Loucy (cell line): ENCODE measurements around the gene ATP1A1.

Experiments
- H2AFZ ChIP-seq: fragments of 200-600 bp; sonication (generic); 2 replicates; pipeline ENCODE4 v1.6.0; 2016; ENCODE audit warnings: antibody characterized with exemption, mild to moderate bottlenecking, low read length, moderate library complexity
- H3F3A ChIP-seq: fragments of 200-600 bp; 2 replicates; pipeline ENCODE4 v1.6.0; 2016; ENCODE audit warnings: antibody characterized with exemption, low read depth, mild to moderate bottlenecking
- H3K27me3 ChIP-seq: fragments of 200-600 bp; sonication (generic); 2 replicates; pipeline ENCODE4 v1.6.1; 2014; ENCODE audit warnings: low read length, mild to moderate bottlenecking; ENCODE audit not compliant: insufficient read depth, poor library complexity, severe bottlenecking
- H3K36me3 ChIP-seq: fragments of 200-600 bp; sonication (generic); 2 replicates; pipeline ENCODE4 v1.6.1; 2016; ENCODE audit warnings: low read length; ENCODE audit not compliant: insufficient read depth
- H3K4me1 ChIP-seq: fragments of 200-600 bp; sonication (generic); 2 replicates; pipeline ENCODE4 v1.5.1; 2014; ENCODE audit warnings: low read length, mild to moderate bottlenecking; ENCODE audit not compliant: insufficient read depth, poor library complexity, severe bottlenecking
- H3K4me2 ChIP-seq: fragments of 200-600 bp; sonication (generic); 2 replicates; pipeline ENCODE4 v1.6.0; 2014; ENCODE audit warnings: antibody characterized with exemption, low read length, low read depth, mild to moderate bottlenecking; ENCODE audit not compliant: poor library complexity, severe bottlenecking
- H3K4me3 ChIP-seq: fragments of 200-600 bp; sonication (generic); 2 replicates; pipeline ENCODE4 v1.5.1; 2014; ENCODE audit warnings: low read length, mild to moderate bottlenecking, mixed read lengths; ENCODE audit not compliant: poor library complexity, severe bottlenecking
- H3K79me2 ChIP-seq: fragments of 200-600 bp; sonication (generic); 2 replicates; pipeline ENCODE4 v1.6.1; 2014; ENCODE audit warnings: low read length; ENCODE audit not compliant: insufficient read depth
- H3K9ac ChIP-seq: fragments of 200-600 bp; sonication (generic); 2 replicates; pipeline ENCODE4 v1.6.0; 2014; ENCODE audit warnings: mild to moderate bottlenecking, low read depth, low read length, moderate library complexity; ENCODE audit not compliant: poor library complexity, severe bottlenecking
- H3K9me2 ChIP-seq: fragments of 200-600 bp; sonication (generic); replicated peaks from 2 replicates; pipeline ENCODE4 v1.6.1; 2016; ENCODE audit warnings: low read depth, low read length, mixed read lengths
- H3K9me3 ChIP-seq: fragments of 200-600 bp; sonication (generic); 2 replicates; pipeline ENCODE4 v1.6.1; 2014; ENCODE audit warnings: mild to moderate bottlenecking, antibody characterized with exemption, low read length, low read depth; ENCODE audit not compliant: insufficient read depth
- H4K20me1 ChIP-seq: fragments of 200-600 bp; sonication (generic); 2 replicates; pipeline ENCODE4 v1.6.0; 2014; ENCODE audit warnings: antibody characterized with exemption, low read length, mild to moderate bottlenecking; ENCODE audit not compliant: insufficient read depth, poor library complexity, severe bottlenecking
- EZH2phosphoT487 ChIP-seq: fragments of 200-600 bp; IDR thresholded peaks from 2 replicates; pipeline ENCODE4 v1.6.1; 2018; ENCODE audit warnings: antibody characterized with exemption, mild to moderate bottlenecking, moderate library complexity, borderline replicate concordance
- TF ChIP-seq, protein P1 (sequence below): fragments of 200-600 bp; sonication (generic); conservative IDR thresholded peaks from 2 replicates; pipeline ENCODE4 v1.5.1; 2014; ENCODE audit warnings: mild to moderate bottlenecking, antibody characterized with exemption, low read length

The ATP1A1 gene

DNA sequence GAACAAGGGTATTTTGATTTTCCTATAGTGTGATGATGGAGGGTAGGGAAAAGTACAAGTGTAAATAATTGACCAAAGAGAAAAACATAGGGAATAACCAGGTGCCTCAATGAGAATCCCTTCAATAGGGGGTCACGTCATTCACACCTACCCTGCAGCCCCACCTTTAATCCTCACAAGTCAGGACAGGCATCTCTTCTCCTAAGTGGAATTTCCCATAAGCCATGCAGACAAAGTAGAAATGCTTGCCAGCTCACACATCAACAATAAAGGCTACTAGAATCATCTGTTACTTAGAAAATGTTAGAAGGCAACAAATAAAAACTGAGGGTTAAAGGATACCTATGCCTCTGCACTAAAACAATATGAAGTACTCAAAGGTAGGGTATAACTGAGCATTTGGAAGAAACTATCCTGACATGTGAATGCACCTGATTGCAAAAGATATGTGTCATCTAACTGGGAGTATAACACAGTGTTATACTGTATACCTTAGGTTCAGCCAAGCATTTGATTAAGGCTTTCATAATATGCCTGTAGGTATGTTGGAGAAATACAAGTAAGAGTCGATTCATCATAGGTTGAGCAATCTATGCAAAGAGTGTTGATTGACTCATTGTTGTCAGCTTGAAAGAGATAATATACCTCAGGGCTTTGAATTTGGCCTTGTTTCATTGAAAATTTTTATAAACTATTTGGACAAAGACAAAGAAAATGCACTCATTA lies 32.4 kb upstream of the ATP1A1 start:
- no peaks in the 10 kb centered on the region for H3K79me2 ChIP-seq
- H3K9ac ChIP-seq, result no peak overlapping the region
- H4K20me1 ChIP-seq, result no peaks in the 10 kb centered on the region
- H3K36me3 ChIP-seq, result no peaks in the 10 kb centered on the region
- TF ChIP-seq EZH2phosphoT487, result no peak
- TF ChIP-seq, protein P1, sequence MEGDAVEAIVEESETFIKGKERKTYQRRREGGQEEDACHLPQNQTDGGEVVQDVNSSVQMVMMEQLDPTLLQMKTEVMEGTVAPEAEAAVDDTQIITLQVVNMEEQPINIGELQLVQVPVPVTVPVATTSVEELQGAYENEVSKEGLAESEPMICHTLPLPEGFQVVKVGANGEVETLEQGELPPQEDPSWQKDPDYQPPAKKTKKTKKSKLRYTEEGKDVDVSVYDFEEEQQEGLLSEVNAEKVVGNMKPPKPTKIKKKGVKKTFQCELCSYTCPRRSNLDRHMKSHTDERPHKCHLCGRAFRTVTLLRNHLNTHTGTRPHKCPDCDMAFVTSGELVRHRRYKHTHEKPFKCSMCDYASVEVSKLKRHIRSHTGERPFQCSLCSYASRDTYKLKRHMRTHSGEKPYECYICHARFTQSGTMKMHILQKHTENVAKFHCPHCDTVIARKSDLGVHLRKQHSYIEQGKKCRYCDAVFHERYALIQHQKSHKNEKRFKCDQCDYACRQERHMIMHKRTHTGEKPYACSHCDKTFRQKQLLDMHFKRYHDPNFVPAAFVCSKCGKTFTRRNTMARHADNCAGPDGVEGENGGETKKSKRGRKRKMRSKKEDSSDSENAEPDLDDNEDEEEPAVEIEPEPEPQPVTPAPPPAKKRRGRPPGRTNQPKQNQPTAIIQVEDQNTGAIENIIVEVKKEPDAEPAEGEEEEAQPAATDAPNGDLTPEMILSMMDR, result no peak
- no peak overlapping the region for H3K4me2 ChIP-seq
- no peaks in the 10 kb centered on the region for H3K27me3 ChIP-seq
- no peaks in the 10 kb centered on the region for H3K9me3 ChIP-seq
- no peak overlapping the region for H2AFZ ChIP-seq
- H3F3A ChIP-seq, result no peaks in the 10 kb centered on the region
- no peaks in the 10 kb centered on the region for H3K4me1 ChIP-seq
- H3K9me2 ChIP-seq, result no peaks in the 10 kb centered on the region
- no peak overlapping the region for H3K4me3 ChIP-seq

DNA sequence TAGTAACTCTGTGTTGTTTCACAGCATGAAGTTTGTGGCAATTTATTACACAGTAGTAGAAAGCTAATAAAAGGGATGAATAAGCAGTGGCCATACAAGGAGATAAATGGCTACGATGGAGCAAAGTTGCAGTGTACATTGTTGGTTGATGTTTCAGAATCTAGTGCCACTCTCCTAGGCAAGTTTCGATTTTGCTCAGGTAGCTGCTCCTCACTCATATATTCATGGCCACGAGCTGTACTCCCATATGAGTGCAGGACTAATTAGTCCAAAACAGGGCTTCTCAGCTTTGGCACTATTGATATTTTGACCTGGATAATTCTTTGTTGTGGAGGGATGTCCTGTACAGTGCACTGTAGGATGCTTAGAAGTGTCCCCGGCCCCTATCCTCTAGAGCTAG lies 30.0 kb upstream of the ATP1A1 start:
- Histone ChIP-seq H3K9me3 (no peaks in the 10 kb centered on the region), H3K9ac (no peak overlapping the region), H3K36me3 (no peaks in the 10 kb centered on the region), H3F3A (no peaks in the 10 kb centered on the region), H3K27me3 (no peaks in the 10 kb centered on the region), H2AFZ (no peak overlapping the region), H4K20me1 (no peaks in the 10 kb centered on the region), H3K4me3 (no peak overlapping the region), H3K9me2 (no peaks in the 10 kb centered on the region), H3K79me2 (no peaks in the 10 kb centered on the region), H3K4me2 (no peak overlapping the region), H3K4me1 (no peaks in the 10 kb centered on the region)
- TF ChIP-seq, protein P1, result no peak
- no peak for TF ChIP-seq EZH2phosphoT487

DNA sequence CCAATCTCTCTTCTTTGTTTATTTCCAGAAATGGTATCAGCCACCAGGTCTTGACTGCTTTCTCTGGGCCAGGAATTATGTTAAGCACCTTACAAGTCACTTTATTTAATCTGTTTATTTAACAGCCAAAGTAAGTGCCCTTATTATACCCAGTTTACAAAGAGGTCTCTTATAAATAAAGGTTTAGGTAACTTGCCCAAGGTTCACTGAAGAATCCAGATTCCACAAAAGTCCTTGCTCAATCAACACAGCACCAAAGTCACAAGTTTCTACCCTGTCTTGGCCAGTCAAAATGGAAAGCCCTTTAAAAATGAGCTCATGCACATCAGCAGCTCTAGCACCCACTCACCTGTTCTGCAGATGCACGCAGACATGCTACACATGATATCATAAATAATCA lies 28.0 kb upstream of the ATP1A1 start:
- no peak overlapping the region for H3K9ac ChIP-seq

More for the DNA sequence above, 28.0 kb upstream of the ATP1A1 start:
- H3K27me3 ChIP-seq, result no peaks in the 10 kb centered on the region
- no peaks in the 10 kb centered on the region for H3F3A ChIP-seq
- no peaks in the 10 kb centered on the region for H3K9me2 ChIP-seq
- H4K20me1 ChIP-seq, result no peaks in the 10 kb centered on the region
- no peaks in the 10 kb centered on the region for H3K9me3 ChIP-seq
- H3K79me2 ChIP-seq, result no peaks in the 10 kb centered on the region
- no peaks in the 10 kb centered on the region for H3K4me1 ChIP-seq
- H3K36me3 ChIP-seq, result no peaks in the 10 kb centered on the region
- no peak for TF ChIP-seq EZH2phosphoT487
- TF ChIP-seq, protein P1, result no peak
- no peak overlapping the region for H3K4me3 ChIP-seq
- H2AFZ ChIP-seq, result no peak overlapping the region
- no peak overlapping the region for H3K4me2 ChIP-seq
